Measurements from ENCODE around the gene PRRT1.
"Not testable (repeated sequence)": the region's sequence is repeated elsewhere in the genome, so short reads cannot be mapped to it uniquely, and the experiment has no call there.

PRRT1 gene

GRCh38 chr6:32195902-32196681 is 44.4 kb upstream of the PRRT1 start:
- peak overlapping the region; percentile 95 for H3K27ac ChIP-seq
- H3K4me3 ChIP-seq (ENCODE audit: low read depth in 1 of 2, low read length in 1 of 2) = peak overlapping the region; percentile 84 to 96
- peaks cover 43 to 51% of the 10 kb centered on the region in 2 experiments for H3K4me1 ChIP-seq (ENCODE audit: control insufficient read depth in 1 of 2, insufficient read depth in 1 of 2, low read depth in 1 of 2, low read length in 1 of 2)
- H3K27me3 ChIP-seq = peaks cover 7% of the 10 kb centered on the region
- TF ChIP-seq CTCF (IDR thresholded peaks at IDR 0.05) = no peak
- no peaks in the 10 kb centered on the region for H3K9me3 ChIP-seq
- peaks cover 3% of the 10 kb centered on the region for H3K36me3 ChIP-seq

- H3K27ac ChIP-seq = peak overlapping the region; percentile 95
- no peaks in the 10 kb centered on the region for H3K9me3 ChIP-seq
- peak overlapping the region; percentile 84 to 96 for H3K4me3 ChIP-seq (ENCODE audit: low read depth in 1 of 2, low read length in 1 of 2)
- peaks cover 46 to 55% of the 10 kb centered on the region in 2 experiments for H3K4me1 ChIP-seq (ENCODE audit: control insufficient read depth in 1 of 2, insufficient read depth in 1 of 2, low read depth in 1 of 2, low read length in 1 of 2)
- H3K36me3 ChIP-seq = peaks cover 8% of the 10 kb centered on the region
- peaks cover 2% of the 10 kb centered on the region for H3K27me3 ChIP-seq
- TF ChIP-seq CTCF (IDR thresholded peaks at IDR 0.05) = peak; percentile 96
Measured at GRCh38 chr6:32195652-32195901, 43.8 kb upstream of the PRRT1 start.

GRCh38 chr6:32194825-32195651 is 43.3 kb upstream of the PRRT1 start:
- no peak for TF ChIP-seq CTCF (IDR thresholded peaks at IDR 0.05)

GRCh38 chr6:32194388-32194787 is 42.6 kb upstream of the PRRT1 start:
- no peaks in the 10 kb centered on the region for H3K27me3 ChIP-seq
- no peaks in the 10 kb centered on the region for H3K9me3 ChIP-seq
- H3K27ac ChIP-seq = peak overlapping the region; percentile 95
- peaks cover 9% of the 10 kb centered on the region for H3K36me3 ChIP-seq
- peak overlapping the region; percentile 81 to 96 for H3K4me3 ChIP-seq (ENCODE audit: low read depth in 1 of 2, low read length in 1 of 2)
- peaks cover 46 to 53% of the 10 kb centered on the region in 2 experiments for H3K4me1 ChIP-seq (ENCODE audit: control insufficient read depth in 1 of 2, insufficient read depth in 1 of 2, low read depth in 1 of 2, low read length in 1 of 2)
- no peak for TF ChIP-seq CTCF (IDR thresholded peaks at IDR 0.05)

More at GRCh38 chr6:32194825-32195651, 43.3 kb upstream of the PRRT1 start:
- Histone ChIP-seq H3K27ac (peak overlapping the region; percentile 95), H3K4me1 (ENCODE audit: control insufficient read depth in 1 of 2, insufficient read depth in 1 of 2, low read depth in 1 of 2, low read length in 1 of 2) (peaks cover 46 to 55% of the 10 kb centered on the region in 2 experiments), H3K4me3 (ENCODE audit: low read depth in 1 of 2, low read length in 1 of 2) (peak overlapping the region; percentile 81 to 96), H3K27me3 (no peaks in the 10 kb centered on the region), H3K36me3 (peaks cover 9% of the 10 kb centered on the region), H3K9me3 (no peaks in the 10 kb centered on the region)

- H3K9me3 ChIP-seq, H3K27me3 ChIP-seq: not testable (repeated sequence)
- H3K4me3 ChIP-seq (ENCODE audit: low read depth in 1 of 2, low read length in 1 of 2) = peak overlapping the region; percentile 81 to 97
- H3K36me3 ChIP-seq = peaks cover 12% of the 10 kb centered on the region
- H3K4me1 ChIP-seq (ENCODE audit: control insufficient read depth in 1 of 2, insufficient read depth in 1 of 2, low read depth in 1 of 2, low read length in 1 of 2) = peaks cover 55 to 64% of the 10 kb centered on the region in 2 experiments
- H3K27ac ChIP-seq = peak overlapping the region; percentile 95
Measured at GRCh38 chr6:32193096-32193495, 41.4 kb upstream of the PRRT1 start.

- H3K27me3 ChIP-seq = no peaks in the 10 kb centered on the region
- H3K4me1 ChIP-seq (ENCODE audit: control insufficient read depth in 1 of 2, insufficient read depth in 1 of 2, low read depth in 1 of 2, low read length in 1 of 2) = peaks cover 59 to 69% of the 10 kb centered on the region in 2 experiments
- no peaks in the 10 kb centered on the region for H3K9me3 ChIP-seq
- peaks cover 17% of the 10 kb centered on the region for H3K36me3 ChIP-seq
- H3K27ac ChIP-seq = peak within 1 kb of the TSS; percentile 95
- TF ChIP-seq CTCF (IDR thresholded peaks at IDR 0.05) = peak; percentile 12
- peak within 1 kb of the TSS; percentile 81 to 97 for H3K4me3 ChIP-seq (ENCODE audit: low read depth in 1 of 2, low read length in 1 of 2)
Measured at GRCh38 chr6:32192608-32193039, 40.9 kb upstream of the PRRT1 start, which contains the start of gene GPSM3. Gene GPSM3, minus strand, starts transcription at chr6:32192643. Its CDS starts 130 bp downstream, at chr6:32192513.
